Sciatic nerve (tissue), 2 donors: Measurements from ENCODE around the gene OTOP2. TPM values are rescaled to one million over a fixed set of nuclear protein-coding genes. Genes with fewer than 3 reads are reported as not detected.

ENCODE experiments used
- ATAC-seq: fragments of 200-7000 bp; cut with Tn5 transposase; one replicate; pipeline ENCODE4 v1.9.1; 2020; ENCODE audit warnings: mild to moderate bottlenecking, moderate library complexity
- DNase-seq: peaks from one replicate; pipeline ENCODE4 v3.0.0-alpha.2; 2020; ENCODE audit warnings: low spot score
- intact Hi-C: fragments of 100-400 bp; cut with DNase I; formaldehyde crosslinking; loops from one replicate; pipeline ENCODE4 v1.14.2; 2022
- total RNA-seq: library from RNA; stranded (reverse); fragmentation: NEBNext Ultra II Directional; extraction: Animal tissue kit (Norgen Biotek cat#: 25700); gene quantifications from one replicate; pipeline ENCODE4 v1.2.1, GENCODE V29; 2021
- donor health status: DM: no; HTN: no; CAD: no.
- donor health status: DM: no; HTN: no; CAD: no.

The OTOP2 gene
- total RNA-seq, 1 donor from 2014 or later, result not detected

DNA sequence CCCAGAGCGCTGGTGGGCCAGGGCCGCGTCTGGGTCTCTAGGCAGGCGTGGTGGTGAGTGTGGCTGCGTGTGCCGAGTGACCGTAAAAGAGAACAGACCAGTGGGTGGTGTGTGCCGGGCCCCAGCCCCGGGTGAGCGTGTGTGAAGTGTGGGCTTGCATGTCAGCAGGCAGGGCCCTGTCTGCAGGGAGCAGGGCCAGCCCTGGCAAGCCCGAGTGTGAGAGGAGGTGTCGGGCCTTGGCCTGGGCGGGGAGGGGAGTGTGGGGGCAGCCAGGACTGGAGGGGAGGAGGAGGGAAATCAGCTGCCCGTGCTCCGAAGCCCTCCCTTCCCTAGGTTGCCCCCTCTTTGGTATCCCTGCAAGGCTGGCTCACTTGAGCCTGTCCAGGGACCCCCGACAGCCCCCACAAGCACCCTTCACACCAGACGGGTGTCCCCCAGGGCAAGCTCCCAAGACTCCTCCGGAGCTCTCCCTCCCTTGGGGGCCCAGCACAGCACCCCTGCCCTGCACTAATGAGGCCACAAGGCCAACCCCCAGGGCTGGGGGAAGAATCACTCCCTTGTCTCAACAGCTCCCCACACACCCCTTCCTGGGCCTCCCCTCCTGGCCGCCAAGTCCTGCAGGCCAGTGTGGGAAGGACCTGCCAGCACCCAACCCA, 2.9 kb upstream of the OTOP2 start:
- DNase-seq (no peak), ATAC-seq (no peak)
- intact Hi-C loops, result no loop called here

- no peak for ATAC-seq
- DNase-seq, result no peak
- intact Hi-C loops, result no loop called here
These were observed 2.3 kb upstream of the OTOP2 start for GRCh38 chr17:74921769-74922168.

- ATAC-seq (no peak), DNase-seq (no peak)
- intact Hi-C loops, result no loop called here
These were observed 1.9 kb upstream of the OTOP2 start for GRCh38 chr17:74922172-74922571.

- ATAC-seq (peak; percentile 18), DNase-seq (no peak)
- intact Hi-C loops, result no loop called here
These were observed 1.2 kb upstream of the OTOP2 start, which contains the start of gene USH1G for GRCh38 chr17:74922694-74923537. Gene USH1G, minus strand, starts transcription at chr17:74923255. Its CDS starts 182 bp downstream, at chr17:74923073.

DNA sequence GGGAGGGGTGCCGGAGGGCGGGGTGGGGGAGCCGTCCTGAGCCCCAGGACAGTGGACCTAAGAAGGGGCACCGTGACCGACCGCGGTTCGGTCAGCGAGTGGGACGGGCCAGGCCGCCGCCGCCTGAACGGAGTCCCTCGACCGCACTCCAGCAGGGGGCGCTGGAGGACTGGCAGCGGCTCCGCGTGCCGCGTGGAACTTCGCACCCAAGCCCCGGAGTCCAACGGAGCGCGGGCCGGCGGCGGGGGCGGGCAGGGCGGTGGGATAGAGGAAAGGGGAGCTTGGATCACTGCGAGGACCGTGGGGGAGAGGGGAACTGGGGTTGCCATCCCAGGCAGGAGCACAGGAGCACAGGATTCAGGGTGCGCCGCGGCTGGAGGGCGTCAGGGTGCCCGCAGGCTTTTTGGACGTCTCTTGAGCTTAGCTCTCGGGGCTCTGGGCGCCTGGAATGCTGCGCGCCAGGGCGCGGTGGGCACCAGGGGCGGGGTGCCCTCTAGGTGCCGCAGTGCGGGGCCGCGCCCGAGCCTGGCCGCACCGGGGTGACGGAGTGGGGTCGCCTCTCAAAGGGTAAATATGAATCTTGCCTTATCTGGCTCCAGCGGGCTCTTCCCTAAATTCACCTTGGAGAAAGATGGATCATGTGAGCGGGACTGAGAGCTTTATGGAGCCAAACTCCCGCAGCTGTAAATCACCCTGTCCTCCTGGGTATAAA, 379 bp upstream of the OTOP2 start:
- intact Hi-C loops, result no loop called here
- peak; percentile 55 for ATAC-seq
- peak; percentile 82 for DNase-seq

- intact Hi-C loops, result no loop called here
- DNase-seq, result no peak
- no peak for ATAC-seq
These were observed 1.2 kb downstream of the OTOP2 start for GRCh38 chr17:74925242-74925641.

- intact Hi-C loops, result no loop called here
- DNase-seq (no peak), ATAC-seq (no peak)
These were observed 4.7 kb downstream of the OTOP2 start for GRCh38 chr17:74928786-74929185.

GRCh38 chr17:74930535-74931036, 6.5 kb downstream of the OTOP2 start:
- ATAC-seq, result no peak
- DNase-seq, result no peak
- intact Hi-C loops, result no loop called here

- intact Hi-C loops, result no loop called here
- no peak for ATAC-seq
These were observed 11.0 kb downstream of the OTOP2 start for GRCh38 chr17:74935048-74935447.

DNA sequence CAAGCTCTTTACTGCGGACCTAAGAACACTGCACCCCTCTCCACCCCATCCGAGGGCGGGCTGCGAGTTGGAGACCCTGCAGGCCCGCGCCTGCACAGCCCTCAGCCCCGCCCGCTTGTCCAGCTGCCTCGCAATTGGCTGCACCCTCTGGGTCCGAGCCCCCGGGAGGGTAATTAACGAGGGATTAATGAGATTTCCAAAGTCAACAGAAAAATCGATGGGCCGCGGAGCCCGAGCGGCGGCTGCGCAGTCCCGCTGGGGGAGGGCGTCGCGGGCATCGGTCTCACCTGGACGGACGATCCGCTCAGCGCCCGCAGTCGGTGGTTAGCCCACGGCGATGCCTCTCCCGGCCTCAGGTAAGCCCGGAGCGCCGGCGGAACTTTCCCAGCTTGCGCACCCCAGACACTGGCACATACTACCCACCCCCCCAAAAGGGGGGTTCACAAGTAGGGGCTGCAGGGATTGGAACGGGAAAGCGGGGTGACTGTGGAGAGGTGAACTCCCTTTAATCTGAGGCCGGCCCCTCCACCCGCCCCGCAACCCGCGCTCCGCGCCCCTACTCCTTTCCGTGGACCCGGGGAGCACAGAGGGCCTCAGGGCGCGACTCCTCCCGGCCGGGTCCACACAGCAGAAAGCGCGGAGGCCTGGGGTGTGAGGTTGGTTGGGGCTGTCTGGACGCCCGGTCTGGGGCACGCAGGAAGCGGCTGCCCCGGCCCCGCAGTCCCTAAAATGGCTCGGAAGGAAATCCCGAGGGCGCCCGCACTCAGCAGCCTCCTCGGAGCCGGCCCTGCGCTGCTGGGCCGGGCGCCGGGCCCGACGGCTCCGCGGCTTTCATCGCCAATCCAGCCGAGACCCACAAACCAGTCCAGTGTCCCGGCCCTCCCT, 11.8 kb downstream of the OTOP2 start, which contains the start of gene OTOP3:
TSS of gene OTOP3 (plus strand) at position 314 of the 885 bp plus-strand sequence. CDS start at position 338, 24 bp downstream.
- DNase-seq (no peak), ATAC-seq (no peak)
- intact Hi-C loops, result no loop called here

More at GRCh38 chr17:74935048-74935447, 11.0 kb downstream of the OTOP2 start:
- DNase-seq, result no peak

GRCh38 chr17:74936470-74936799, 12.4 kb downstream of the OTOP2 start:
- DNase-seq (no peak), ATAC-seq (no peak)
- intact Hi-C loops, result no loop called here

- DNase-seq (no peak), ATAC-seq (no peak)
- intact Hi-C loops, result no loop called here
These were observed 13.3 kb downstream of the OTOP2 start for GRCh38 chr17:74937064-74938051.

- DNase-seq (no peak), ATAC-seq (no peak)
- intact Hi-C loops, result no loop called here
These were observed 14.3 kb downstream of the OTOP2 start for GRCh38 chr17:74938194-74938950.

DNA sequence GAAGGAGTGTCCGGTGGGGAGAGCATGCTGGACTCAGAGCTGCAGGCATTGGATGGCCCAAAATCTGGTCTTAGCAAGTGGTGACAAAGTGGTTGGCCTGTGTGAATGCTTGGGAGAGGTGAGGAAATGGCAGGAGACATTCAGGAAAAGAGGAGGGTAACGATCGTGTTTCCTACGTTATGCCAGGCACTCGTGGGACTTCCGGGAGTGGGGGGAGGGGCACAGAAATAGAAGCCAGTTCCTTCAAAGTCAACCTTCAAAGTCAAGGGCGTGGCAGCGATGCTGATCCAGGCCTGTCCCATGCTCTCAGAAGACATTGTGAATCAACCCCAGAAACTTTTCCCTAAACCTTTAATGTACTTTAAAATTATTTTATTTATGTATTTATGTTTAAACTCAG, 15.5 kb downstream of the OTOP2 start:
- DNase-seq, result no peak
- ATAC-seq, result no peak
- intact Hi-C loops, result no loop called here

GRCh38 chr17:74941128-74941725, 17.2 kb downstream of the OTOP2 start:
- DNase-seq, result no peak
- intact Hi-C loops, result no loop called here
- ATAC-seq, result no peak

DNA sequence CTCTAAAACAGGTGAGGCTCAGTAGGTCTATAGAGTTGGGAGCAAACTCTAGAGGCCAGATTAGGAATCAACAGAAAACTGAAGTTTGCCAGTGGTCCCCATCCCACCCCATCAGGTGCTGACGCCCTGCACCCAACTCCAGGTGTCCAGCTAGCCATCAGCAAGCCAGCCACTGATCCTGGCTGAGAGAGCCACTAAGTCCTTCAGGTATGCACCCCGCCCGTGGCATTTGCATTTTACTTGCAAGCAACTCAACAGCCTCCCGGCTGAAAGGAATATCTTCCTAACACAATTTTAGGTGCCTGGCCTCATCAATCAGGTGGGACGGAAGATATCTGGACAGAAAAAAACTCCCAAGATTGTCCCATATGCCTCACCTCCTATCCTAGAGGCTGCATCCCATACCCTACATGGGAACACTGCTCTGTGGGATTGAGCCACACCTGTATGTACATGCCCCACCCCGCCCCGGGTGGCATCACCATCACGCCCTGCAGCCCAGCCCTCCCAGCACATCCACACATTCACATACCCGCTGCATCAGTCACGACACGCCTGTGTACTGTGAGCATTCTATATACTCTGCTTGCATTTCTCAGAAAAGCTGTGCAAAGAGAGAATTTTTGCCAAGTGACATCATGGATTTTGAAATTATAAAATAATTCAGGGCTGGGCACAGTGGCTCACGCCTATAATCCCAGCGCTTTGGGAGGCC, 19.9 kb downstream of the OTOP2 start:
- no peak for ATAC-seq
- intact Hi-C loops, result no loop called here
- no peak for DNase-seq
